Measurements from ENCODE around the gene AKAP5.

The AKAP5 gene

GRCh38 chr14:64444984-64445845 is 20.1 kb upstream of the AKAP5 start:
- peak overlapping the region; percentile 60 for H3K4me3 Mint-ChIP-seq
- H3K27ac Mint-ChIP-seq: peak overlapping the region; percentile 90
- H3K9me3 Mint-ChIP-seq: no peaks in the 10 kb centered on the region
- H3K36me3 Mint-ChIP-seq: peaks cover 20% of the 10 kb centered on the region
- no peaks in the 10 kb centered on the region for H3K27me3 Mint-ChIP-seq
- H3K4me1 Mint-ChIP-seq: peaks cover 21% of the 10 kb centered on the region

GRCh38 chr14:64447876-64448670 is 17.2 kb upstream of the AKAP5 start:
- Mint-ChIP-seq H3K27ac (no peak overlapping the region), H3K9me3 (no peaks in the 10 kb centered on the region), H3K4me3 (no peak overlapping the region), H3K27me3 (no peaks in the 10 kb centered on the region), H3K36me3 (peaks cover 17% of the 10 kb centered on the region), H3K4me1 (peaks cover 30% of the 10 kb centered on the region)

- H3K27ac Mint-ChIP-seq: peak overlapping the region; percentile 2
- H3K9me3 Mint-ChIP-seq: no peaks in the 10 kb centered on the region
- no peaks in the 10 kb centered on the region for H3K27me3 Mint-ChIP-seq
- H3K4me3 Mint-ChIP-seq: peak overlapping the region; percentile 51
- peaks cover 19% of the 10 kb centered on the region for H3K4me1 Mint-ChIP-seq
- H3K36me3 Mint-ChIP-seq: peaks cover 19% of the 10 kb centered on the region
These were observed 15.0 kb upstream of the AKAP5 start for GRCh38 chr14:64450255-64450654.

- Mint-ChIP-seq H3K4me3 (no peak overlapping the region), H3K4me1 (peaks cover 18% of the 10 kb centered on the region), H3K9me3 (no peaks in the 10 kb centered on the region), H3K36me3 (peaks cover 22% of the 10 kb centered on the region), H3K27ac (peak overlapping the region; percentile 55), H3K27me3 (no peaks in the 10 kb centered on the region)
These were observed 10.6 kb upstream of the AKAP5 start for GRCh38 chr14:64454671-64455070.

- Mint-ChIP-seq H3K9me3 (no peaks in the 10 kb centered on the region), H3K36me3 (peaks cover 11% of the 10 kb centered on the region), H3K27ac (no peak overlapping the region), H3K4me3 (no peak overlapping the region), H3K4me1 (peaks cover 14% of the 10 kb centered on the region), H3K27me3 (no peaks in the 10 kb centered on the region)
These were observed 5.7 kb upstream of the AKAP5 start for GRCh38 chr14:64459405-64460136.

GRCh38 chr14:64461221-64461620 is 4.1 kb upstream of the AKAP5 start:
- H3K27me3 Mint-ChIP-seq: no peaks in the 10 kb centered on the region
- peaks cover 6% of the 10 kb centered on the region for H3K36me3 Mint-ChIP-seq
- H3K27ac Mint-ChIP-seq: no peak overlapping the region
- no peaks in the 10 kb centered on the region for H3K9me3 Mint-ChIP-seq
- no peak overlapping the region for H3K4me3 Mint-ChIP-seq
- peaks cover 24% of the 10 kb centered on the region for H3K4me1 Mint-ChIP-seq

GRCh38 chr14:64463195-64463594 is 2.1 kb upstream of the AKAP5 start:
- H3K27ac Mint-ChIP-seq: no peak overlapping the region
- peaks cover 39% of the 10 kb centered on the region for H3K4me1 Mint-ChIP-seq
- H3K36me3 Mint-ChIP-seq: peaks cover 5% of the 10 kb centered on the region
- H3K4me3 Mint-ChIP-seq: no peak overlapping the region
- no peaks in the 10 kb centered on the region for H3K27me3 Mint-ChIP-seq
- no peaks in the 10 kb centered on the region for H3K9me3 Mint-ChIP-seq

- H3K4me1 Mint-ChIP-seq: peaks cover 46% of the 10 kb centered on the region
- H3K27me3 Mint-ChIP-seq: no peaks in the 10 kb centered on the region
- H3K27ac Mint-ChIP-seq: no peak overlapping the region
- no peak overlapping the region for H3K4me3 Mint-ChIP-seq
- H3K36me3 Mint-ChIP-seq: peaks cover 4% of the 10 kb centered on the region
- no peaks in the 10 kb centered on the region for H3K9me3 Mint-ChIP-seq
These were observed 1.4 kb upstream of the AKAP5 start for GRCh38 chr14:64463873-64464272.

- H3K27ac Mint-ChIP-seq: peak overlapping the region; percentile 89
- H3K4me1 Mint-ChIP-seq: peaks cover 48% of the 10 kb centered on the region
- H3K9me3 Mint-ChIP-seq: no peaks in the 10 kb centered on the region
- H3K27me3 Mint-ChIP-seq: no peaks in the 10 kb centered on the region
- peaks cover 4% of the 10 kb centered on the region for H3K36me3 Mint-ChIP-seq
- H3K4me3 Mint-ChIP-seq: peak overlapping the region; percentile 94
These were observed 648 bp upstream of the AKAP5 start for GRCh38 chr14:64464651-64465050.

- Mint-ChIP-seq H3K4me1 (peaks cover 45% of the 10 kb centered on the region), H3K36me3 (peaks cover 3% of the 10 kb centered on the region), H3K4me3 (peak overlapping the region; percentile 90), H3K9me3 (no peaks in the 10 kb centered on the region), H3K27ac (peak overlapping the region; percentile 51), H3K27me3 (no peaks in the 10 kb centered on the region)
These were observed 694 bp downstream of the AKAP5 start for GRCh38 chr14:64465831-64466554.

GRCh38 chr14:64467101-64467500 is 1.8 kb downstream of the AKAP5 start:
- no peak overlapping the region for H3K27ac Mint-ChIP-seq
- H3K4me3 Mint-ChIP-seq: no peak overlapping the region
- no peaks in the 10 kb centered on the region for H3K27me3 Mint-ChIP-seq
- peaks cover 3% of the 10 kb centered on the region for H3K36me3 Mint-ChIP-seq
- H3K4me1 Mint-ChIP-seq: peaks cover 44% of the 10 kb centered on the region
- no peaks in the 10 kb centered on the region for H3K9me3 Mint-ChIP-seq

GRCh38 chr14:64467566-64467965 is 2.3 kb downstream of the AKAP5 start:
- no peaks in the 10 kb centered on the region for H3K9me3 Mint-ChIP-seq
- H3K4me3 Mint-ChIP-seq: no peak overlapping the region
- H3K4me1 Mint-ChIP-seq: peaks cover 44% of the 10 kb centered on the region
- H3K27ac Mint-ChIP-seq: peak overlapping the region; percentile 14
- no peaks in the 10 kb centered on the region for H3K27me3 Mint-ChIP-seq
- peaks cover under 1% of the 10 kb centered on the region for H3K36me3 Mint-ChIP-seq

- H3K36me3 Mint-ChIP-seq: no peaks in the 10 kb centered on the region
- H3K4me1 Mint-ChIP-seq: peaks cover 47% of the 10 kb centered on the region
- H3K27me3 Mint-ChIP-seq: no peaks in the 10 kb centered on the region
- H3K9me3 Mint-ChIP-seq: no peaks in the 10 kb centered on the region
- no peak overlapping the region for H3K27ac Mint-ChIP-seq
- no peak overlapping the region for H3K4me3 Mint-ChIP-seq
These were observed 3.2 kb downstream of the AKAP5 start for GRCh38 chr14:64468451-64468850.

GRCh38 chr14:64474041-64474440 is 8.7 kb downstream of the AKAP5 start:
- Mint-ChIP-seq H3K27me3 (no peaks in the 10 kb centered on the region), H3K27ac (no peak overlapping the region), H3K4me1 (peaks cover 24% of the 10 kb centered on the region), H3K9me3 (no peaks in the 10 kb centered on the region), H3K4me3 (no peak overlapping the region), H3K36me3 (peaks cover 4% of the 10 kb centered on the region)

GRCh38 chr14:64474698-64475097 is 9.4 kb downstream of the AKAP5 start:
- Mint-ChIP-seq H3K36me3 (peaks cover 5% of the 10 kb centered on the region), H3K4me3 (no peak overlapping the region), H3K27me3 (no peaks in the 10 kb centered on the region), H3K9me3 (no peaks in the 10 kb centered on the region), H3K27ac (no peak overlapping the region), H3K4me1 (peaks cover 19% of the 10 kb centered on the region)

Data from activated naive CD4-positive, alpha-beta T cell treated with anti-CD3 and anti-CD28 coated beads, Interleukin-2, amount 50 U/mL, for 24 hours (primary cell).